Measurements from ENCODE around the gene ZNF776.
"Not testable (repeated sequence)": the region's sequence is repeated elsewhere in the genome, so short reads cannot be mapped to it uniquely, and the experiment has no call there.

The ZNF776 gene

GRCh38 chr19:57779220-57779845 is 32.7 kb downstream of the ZNF776 start:
- no peak for DNase-seq

- no peak for DNase-seq
These were observed 39.7 kb downstream of the ZNF776 start for GRCh38 chr19:57786286-57786685.

- DNase-seq, result no peak
These were observed 40.3 kb downstream of the ZNF776 start for GRCh38 chr19:57786906-57787305.

GRCh38 chr19:57788114-57788692 is 41.6 kb downstream of the ZNF776 start:
- no peak for DNase-seq

GRCh38 chr19:57789288-57789687 is 42.7 kb downstream of the ZNF776 start:
- DNase-seq, result no peak

- DNase-seq, result not testable (repeated sequence)
These were observed 50.0 kb downstream of the ZNF776 start for GRCh38 chr19:57796580-57796979.

- DNase-seq, result peak; percentile 90
These were observed 54.1 kb downstream of the ZNF776 start for GRCh38 chr19:57800696-57801095.

- no peak for DNase-seq
These were observed 55.7 kb downstream of the ZNF776 start for GRCh38 chr19:57802269-57802668.

- no peak for DNase-seq
These were observed 56.6 kb downstream of the ZNF776 start for GRCh38 chr19:57803265-57803593.

- DNase-seq, result no peak
These were observed 57.1 kb downstream of the ZNF776 start for GRCh38 chr19:57803594-57804325.

- DNase-seq, result no peak
These were observed 60.9 kb downstream of the ZNF776 start for GRCh38 chr19:57807541-57807940.

Measured in NCI-H82 (cell line).